ENCODE results near the gene DLGAP1. TPM values are rescaled to one million over a fixed set of nuclear protein-coding genes. Genes with fewer than 3 reads are reported as not detected.

The DLGAP1 gene
- polyA plus RNA-seq, 1 of the 3 experiments (the other 2 are of a cell fraction) = not detected

DNA sequence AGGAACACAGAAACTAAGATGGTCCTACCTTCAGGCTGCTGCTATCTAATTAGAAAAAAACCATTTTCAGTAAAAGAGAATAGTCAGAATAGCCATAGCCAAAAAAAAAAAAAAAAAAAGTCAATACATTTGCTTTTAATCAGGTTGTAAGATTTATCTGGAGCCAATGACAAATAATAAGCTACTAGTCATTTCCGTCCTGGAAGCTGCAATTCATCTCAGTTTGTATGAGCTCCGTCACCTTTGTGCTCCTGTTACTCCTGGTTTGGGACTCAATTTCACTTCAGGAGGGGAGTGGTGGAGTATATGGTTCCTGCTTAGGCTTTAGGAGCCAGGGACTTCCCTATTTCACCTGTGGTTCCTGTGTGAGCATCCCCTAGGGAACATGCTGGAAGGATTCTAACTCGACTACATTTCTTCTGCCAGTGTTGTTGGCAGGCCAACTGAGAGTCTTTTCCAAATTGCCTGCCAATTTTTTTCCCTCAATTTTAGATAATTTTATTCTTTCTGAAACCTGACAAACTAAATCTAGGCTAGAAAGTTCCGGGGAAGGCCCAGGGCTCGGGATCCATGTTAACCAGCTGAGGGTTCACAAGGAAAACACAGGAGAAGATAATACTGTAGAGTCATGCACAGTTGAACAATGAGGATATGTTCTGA lies 481.8 kb downstream of the DLGAP1 start:
- Histone ChIP-seq H3K4me1 (ENCODE audit: control insufficient read depth in 1 of 2, insufficient read depth in 2 of 2, low read depth in 1 of 2, low read length in 1 of 2) (no peaks in the 10 kb centered on the region), H3K4me2 (no peak overlapping the region), H3K9ac (no peak overlapping the region), H3K27me3 (ENCODE audit: insufficient read depth) (no peaks in the 10 kb centered on the region; the same call in 1 of the 2 replicates), H3K4me3 (ENCODE audit: low read depth in 2 of 2, low read length in 1 of 2) (no peak overlapping the region), H4K20me1 (ENCODE audit: insufficient read depth) (no peaks in the 10 kb centered on the region), H3K9me3 (no peaks in the 10 kb centered on the region), H3K27ac (ENCODE audit: low read depth in 2 of 2, low read length in 1 of 2) (no peak overlapping the region), H3K9me2 (no peaks in the 10 kb centered on the region), H3K36me3 (replicated peaks in 1 of 2; ENCODE audit: control insufficient read depth in 1 of 2, insufficient read depth in 2 of 2, low read length in 1 of 2) (no peaks in the 10 kb centered on the region), H2AFZ (ENCODE audit: low read depth) (no peak overlapping the region), H3F3A (replicated peaks; ENCODE audit: insufficient read depth) (no peaks in the 10 kb centered on the region), H3K79me2 (ENCODE audit: insufficient read depth) (no peaks in the 10 kb centered on the region)
- ChIA-PET POLR2A (interaction anchor here (0.6 kb wide), 1 partner anchor 10 kb away, joined by 3 read pairs; no protein-coding TSS in a partner anchor), CTCF (no interaction called here)
- no peak for DNase-seq
- 14% methylated on average over 5 of the region's 5 CpGs for WGBS (ENCODE audit: low lambda C conversion rate)
- TF ChIP-seq TEAD4 (IDR thresholded peaks at IDR 0.05; ENCODE audit: borderline replicate concordance, insufficient read depth) (no peak), ZBTB33 (IDR thresholded peaks at IDR 0.05; ENCODE audit: borderline replicate concordance, low read depth) (no peak)

- no peaks in the 10 kb centered on the region; the same call in 1 of the 2 replicates for H3K27me3 ChIP-seq (ENCODE audit: insufficient read depth)
- H3K27ac ChIP-seq (ENCODE audit: low read depth in 2 of 2, low read length in 1 of 2) = no peak overlapping the region
- ChIA-PET CTCF (no interaction called here), POLR2A (no interaction called here)
- no peak for DNase-seq
- H2AFZ ChIP-seq (ENCODE audit: low read depth) = no peak overlapping the region
- H3K36me3 ChIP-seq (replicated peaks in 1 of 2; ENCODE audit: control insufficient read depth in 1 of 2, insufficient read depth in 2 of 2, low read length in 1 of 2) = no peaks in the 10 kb centered on the region
- H3K4me1 ChIP-seq (ENCODE audit: control insufficient read depth in 1 of 2, insufficient read depth in 2 of 2, low read depth in 1 of 2, low read length in 1 of 2) = peaks cover 0 to 4% of the 10 kb centered on the region in 2 experiments; a peak in 1 of 4 replicates
- no peaks in the 10 kb centered on the region for H3K79me2 ChIP-seq (ENCODE audit: insufficient read depth)
- no peaks in the 10 kb centered on the region for H3K9me3 ChIP-seq
- H3K9me2 ChIP-seq = no peaks in the 10 kb centered on the region
- H3K4me2 ChIP-seq = no peak overlapping the region
- 17% methylated on average over 6 of the region's 6 CpGs for WGBS (ENCODE audit: low lambda C conversion rate)
- no peak overlapping the region for H3K4me3 ChIP-seq (ENCODE audit: low read depth in 2 of 2, low read length in 1 of 2)
- no peaks in the 10 kb centered on the region for H3F3A ChIP-seq (replicated peaks; ENCODE audit: insufficient read depth)
- no peak overlapping the region for H3K9ac ChIP-seq
- H4K20me1 ChIP-seq (ENCODE audit: insufficient read depth) = no peaks in the 10 kb centered on the region
- TF ChIP-seq, protein P1, sequence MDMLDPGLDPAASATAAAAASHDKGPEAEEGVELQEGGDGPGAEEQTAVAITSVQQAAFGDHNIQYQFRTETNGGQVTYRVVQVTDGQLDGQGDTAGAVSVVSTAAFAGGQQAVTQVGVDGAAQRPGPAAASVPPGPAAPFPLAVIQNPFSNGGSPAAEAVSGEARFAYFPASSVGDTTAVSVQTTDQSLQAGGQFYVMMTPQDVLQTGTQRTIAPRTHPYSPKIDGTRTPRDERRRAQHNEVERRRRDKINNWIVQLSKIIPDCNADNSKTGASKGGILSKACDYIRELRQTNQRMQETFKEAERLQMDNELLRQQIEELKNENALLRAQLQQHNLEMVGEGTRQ (IDR thresholded peaks at IDR 0.05; ENCODE audit: borderline replicate concordance, low read depth, low read length) = no peak
- TF ChIP-seq, protein P2, sequence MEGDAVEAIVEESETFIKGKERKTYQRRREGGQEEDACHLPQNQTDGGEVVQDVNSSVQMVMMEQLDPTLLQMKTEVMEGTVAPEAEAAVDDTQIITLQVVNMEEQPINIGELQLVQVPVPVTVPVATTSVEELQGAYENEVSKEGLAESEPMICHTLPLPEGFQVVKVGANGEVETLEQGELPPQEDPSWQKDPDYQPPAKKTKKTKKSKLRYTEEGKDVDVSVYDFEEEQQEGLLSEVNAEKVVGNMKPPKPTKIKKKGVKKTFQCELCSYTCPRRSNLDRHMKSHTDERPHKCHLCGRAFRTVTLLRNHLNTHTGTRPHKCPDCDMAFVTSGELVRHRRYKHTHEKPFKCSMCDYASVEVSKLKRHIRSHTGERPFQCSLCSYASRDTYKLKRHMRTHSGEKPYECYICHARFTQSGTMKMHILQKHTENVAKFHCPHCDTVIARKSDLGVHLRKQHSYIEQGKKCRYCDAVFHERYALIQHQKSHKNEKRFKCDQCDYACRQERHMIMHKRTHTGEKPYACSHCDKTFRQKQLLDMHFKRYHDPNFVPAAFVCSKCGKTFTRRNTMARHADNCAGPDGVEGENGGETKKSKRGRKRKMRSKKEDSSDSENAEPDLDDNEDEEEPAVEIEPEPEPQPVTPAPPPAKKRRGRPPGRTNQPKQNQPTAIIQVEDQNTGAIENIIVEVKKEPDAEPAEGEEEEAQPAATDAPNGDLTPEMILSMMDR (IDR thresholded peaks at IDR 0.05) = no peak
- TF ChIP-seq FOXM1 (IDR thresholded peaks at IDR 0.05; ENCODE audit: low read depth) (no peak), NRF1 (IDR thresholded peaks at IDR 0.05; ENCODE audit: low read depth, low read length) (no peak), RCOR1 (IDR thresholded peaks at IDR 0.05; ENCODE audit: low read length) (no peak), NFIC (IDR thresholded peaks at IDR 0.05; ENCODE audit: borderline replicate concordance) (no peak), EZH2phosphoT487 (IDR thresholded peaks at IDR 0.05; ENCODE audit: borderline replicate concordance, low read depth) (no peak), PBX3 (IDR thresholded peaks at IDR 0.05) (no peak), GABPA (IDR thresholded peaks at IDR 0.05; ENCODE audit: low read depth) (no peak), TCF12 (IDR thresholded peaks at IDR 0.05) (no peak), EP300 (IDR thresholded peaks at IDR 0.05; ENCODE audit: borderline replicate concordance in 1 of 2, low read depth in 1 of 2, low read length in 1 of 2) (no peak), RXRA (IDR thresholded peaks at IDR 0.05; ENCODE audit: borderline replicate concordance, low read depth) (no peak), FOXJ3 (CRISPR knock-in tag; IDR thresholded peaks at IDR 0.05) (no peak)
- TF ChIP-seq, protein P3, sequence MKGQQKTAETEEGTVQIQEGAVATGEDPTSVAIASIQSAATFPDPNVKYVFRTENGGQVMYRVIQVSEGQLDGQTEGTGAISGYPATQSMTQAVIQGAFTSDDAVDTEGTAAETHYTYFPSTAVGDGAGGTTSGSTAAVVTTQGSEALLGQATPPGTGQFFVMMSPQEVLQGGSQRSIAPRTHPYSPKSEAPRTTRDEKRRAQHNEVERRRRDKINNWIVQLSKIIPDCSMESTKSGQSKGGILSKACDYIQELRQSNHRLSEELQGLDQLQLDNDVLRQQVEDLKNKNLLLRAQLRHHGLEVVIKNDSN (IDR thresholded peaks at IDR 0.05; ENCODE audit: borderline replicate concordance, low read depth) = no peak
- TF ChIP-seq, protein P4, sequence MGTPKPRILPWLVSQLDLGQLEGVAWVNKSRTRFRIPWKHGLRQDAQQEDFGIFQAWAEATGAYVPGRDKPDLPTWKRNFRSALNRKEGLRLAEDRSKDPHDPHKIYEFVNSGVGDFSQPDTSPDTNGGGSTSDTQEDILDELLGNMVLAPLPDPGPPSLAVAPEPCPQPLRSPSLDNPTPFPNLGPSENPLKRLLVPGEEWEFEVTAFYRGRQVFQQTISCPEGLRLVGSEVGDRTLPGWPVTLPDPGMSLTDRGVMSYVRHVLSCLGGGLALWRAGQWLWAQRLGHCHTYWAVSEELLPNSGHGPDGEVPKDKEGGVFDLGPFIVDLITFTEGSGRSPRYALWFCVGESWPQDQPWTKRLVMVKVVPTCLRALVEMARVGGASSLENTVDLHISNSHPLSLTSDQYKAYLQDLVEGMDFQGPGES (IDR thresholded peaks at IDR 0.05; ENCODE audit: low read depth, low read length) = no peak
Observed at GRCh38 chr18:3972291-3972930, 482.7 kb downstream of the DLGAP1 start.
